Epithelial cell of alveolus of lung (primary cell): Measurements from ENCODE around the gene CDC42. TPM values are rescaled to one million over a fixed set of nuclear protein-coding genes. Genes with fewer than 3 reads are reported as not detected.

Experiments
- total RNA-seq: library from RNA; depleted of rRNA; stranded (reverse); fragments of >200 nt; gene quantifications from 2 replicates; pipeline ENCODE4 v1.2.1, GENCODE V29; 2015

The CDC42 gene
- 147 and 319 TPM in 2 replicates for total RNA-seq

DNA sequence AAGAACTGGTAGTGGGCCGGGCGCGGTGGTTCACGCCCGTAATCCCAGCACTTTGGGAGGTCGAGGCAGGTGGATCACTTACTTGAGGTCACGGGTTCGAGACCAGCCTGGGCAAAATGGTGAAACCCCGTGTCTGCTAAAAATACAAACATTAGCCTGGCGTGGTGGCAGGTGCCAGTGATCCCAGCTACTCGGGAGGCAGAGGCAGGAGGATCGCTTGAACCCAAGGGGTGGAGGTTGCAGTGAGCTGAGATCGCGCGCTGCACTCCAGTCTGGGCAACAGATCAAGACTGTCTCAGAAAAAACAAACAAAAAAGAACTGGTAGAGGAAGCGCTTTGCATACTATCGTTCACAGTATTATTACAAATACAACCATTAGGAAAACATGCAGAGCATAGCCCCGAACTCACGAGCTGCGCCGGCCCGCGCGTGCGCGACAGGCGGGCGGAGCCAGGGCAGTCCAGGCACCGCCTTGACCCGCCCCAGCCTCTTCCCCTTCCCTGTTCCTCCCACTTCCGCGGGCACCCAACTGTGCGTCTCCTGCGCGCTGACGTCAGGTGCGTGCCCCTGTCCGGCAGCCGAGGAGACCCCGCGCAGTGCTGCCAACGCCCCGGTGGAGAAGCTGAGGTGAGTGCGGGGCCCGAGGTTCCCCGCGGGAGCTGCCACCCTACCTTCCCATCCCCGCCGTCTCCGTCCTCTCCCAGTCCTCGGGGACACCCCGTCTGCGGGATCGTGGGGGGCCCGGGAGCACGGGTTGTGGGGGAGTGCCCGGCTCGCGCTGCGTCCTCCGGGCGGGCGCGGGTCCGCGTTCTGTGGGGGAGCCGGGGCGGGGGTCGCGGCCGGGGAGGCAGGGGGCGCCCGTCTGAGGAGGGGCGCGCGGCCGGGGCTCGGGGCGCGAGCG lies at the start of gene CDC42:
Gene CDC42 (plus strand): TSS at position 595 of the 902 bp plus-strand sequence. CDS start 25,770 bp downstream, outside the sequence.

Other genes starting within 250 kb of the CDC42 start
- not detected in 2 replicates for gene LDLRAD2, start 240.4 kb upstream of the CDC42 start, total RNA-seq
- 42.2 and 84.0 TPM in 2 replicates for gene HSPG2, start 115.4 kb upstream of the CDC42 start, total RNA-seq
- gene CELA3B, start 75.7 kb upstream of the CDC42 start, total RNA-seq = not detected in 2 replicates
- 0.56 TPM in 1 of 2 replicates, not detected in the other for gene CELA3A, start 51.1 kb upstream of the CDC42 start, total RNA-seq
- gene WNT4, start 90.4 kb downstream of the CDC42 start, total RNA-seq = 0.56 TPM in 1 of 2 replicates, not detected in the other